Activated naive CD8-positive, alpha-beta T cell treated with anti-CD3 and anti-CD28 coated beads, Interleukin-2, amount 50 U/mL, for 24 hours (primary cell): ENCODE measurements around the gene UTP4.

ENCODE experiments used
- ATAC-seq: fragments of 150-1000 bp; cut with Tn5 transposase; one replicate; pipeline ENCODE4 v1.10.0; 2021
- DNase-seq: peaks from one replicate; pipeline ENCODE4 v3.0.0; 2021
- H3K27ac Mint-ChIP-seq: one replicate; pipeline ENCODE4 v1.8.0; 2021; ENCODE audit warnings: mild to moderate bottlenecking, mixed read lengths
- H3K27me3 Mint-ChIP-seq: one replicate; pipeline ENCODE4 v1.8.0; 2021; ENCODE audit warnings: mixed read lengths
- H3K36me3 Mint-ChIP-seq: one replicate; pipeline ENCODE4 v1.8.0; 2021; ENCODE audit warnings: low read depth, mixed read lengths
- H3K4me1 Mint-ChIP-seq: one replicate; pipeline ENCODE4 v1.8.0; 2021; ENCODE audit warnings: mixed read lengths
- H3K4me3 Mint-ChIP-seq: one replicate; pipeline ENCODE4 v1.8.0; 2021; ENCODE audit warnings: mild to moderate bottlenecking, moderate library complexity, mixed read lengths
- H3K9me3 Mint-ChIP-seq: one replicate; pipeline ENCODE4 v1.8.0; 2021; ENCODE audit warnings: mixed read lengths

UTP4 gene

DNA sequence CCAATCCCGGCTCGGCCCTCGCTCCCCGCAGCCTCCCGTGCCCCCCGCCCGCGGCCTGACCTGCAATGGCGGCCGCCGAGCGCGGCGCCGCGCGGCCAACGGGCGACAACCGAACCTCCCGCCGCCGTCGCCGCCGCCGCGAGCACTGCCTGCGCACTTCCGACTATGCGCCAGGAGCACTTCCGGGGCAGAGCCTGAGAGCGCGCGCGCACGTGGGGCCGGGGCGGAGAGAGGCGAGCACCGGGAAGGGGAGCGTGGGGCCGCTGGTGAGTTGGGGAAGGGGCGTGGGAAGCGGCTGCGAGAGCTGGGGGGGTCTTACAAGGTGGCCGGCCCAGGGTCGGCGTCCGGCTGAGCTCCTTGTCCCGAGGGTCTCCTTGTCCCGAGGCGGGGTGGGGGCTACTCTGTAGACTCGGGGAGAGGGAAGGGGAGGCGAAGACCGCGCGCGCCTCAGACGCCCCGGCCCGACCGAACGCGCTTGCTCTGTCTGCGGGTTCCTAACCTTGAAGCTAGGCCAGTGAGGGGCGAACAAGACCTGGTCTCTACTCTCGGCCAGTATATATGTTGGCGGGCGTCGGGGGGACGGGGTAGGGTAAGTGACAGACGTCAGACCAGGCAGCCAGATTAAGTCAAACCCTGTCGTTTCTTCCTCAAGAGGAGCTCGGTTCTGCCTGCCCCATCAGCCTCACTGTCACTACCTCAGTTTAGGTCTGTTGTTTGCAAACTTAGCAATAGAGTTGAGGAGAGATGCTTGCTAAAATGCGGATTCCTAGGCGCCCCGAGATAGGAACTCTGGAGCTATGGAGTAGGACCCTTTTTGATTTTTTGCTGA lies at the start of gene UTP4, which contains the start of gene CHTF8:
UTP4 (plus strand) TSS at position 226 of the 829 bp plus-strand sequence. CDS start 811 bp downstream, outside the sequence.
CHTF8 (minus strand) TSS at position 165 of the 829 bp plus-strand sequence. CDS start 11,130 bp downstream, outside the sequence.
- Mint-ChIP-seq H3K36me3 (peaks cover 41% of the 10 kb centered on the region), H3K9me3 (no peaks in the 10 kb centered on the region), H3K27ac (peak within 1 kb of the TSS; percentile 93), H3K4me3 (peak within 1 kb of the TSS; percentile 96), H3K4me1 (peaks cover 61% of the 10 kb centered on the region), H3K27me3 (no peaks in the 10 kb centered on the region)
- peak; percentile 90 for DNase-seq
- ATAC-seq: peak; percentile 94

DNA sequence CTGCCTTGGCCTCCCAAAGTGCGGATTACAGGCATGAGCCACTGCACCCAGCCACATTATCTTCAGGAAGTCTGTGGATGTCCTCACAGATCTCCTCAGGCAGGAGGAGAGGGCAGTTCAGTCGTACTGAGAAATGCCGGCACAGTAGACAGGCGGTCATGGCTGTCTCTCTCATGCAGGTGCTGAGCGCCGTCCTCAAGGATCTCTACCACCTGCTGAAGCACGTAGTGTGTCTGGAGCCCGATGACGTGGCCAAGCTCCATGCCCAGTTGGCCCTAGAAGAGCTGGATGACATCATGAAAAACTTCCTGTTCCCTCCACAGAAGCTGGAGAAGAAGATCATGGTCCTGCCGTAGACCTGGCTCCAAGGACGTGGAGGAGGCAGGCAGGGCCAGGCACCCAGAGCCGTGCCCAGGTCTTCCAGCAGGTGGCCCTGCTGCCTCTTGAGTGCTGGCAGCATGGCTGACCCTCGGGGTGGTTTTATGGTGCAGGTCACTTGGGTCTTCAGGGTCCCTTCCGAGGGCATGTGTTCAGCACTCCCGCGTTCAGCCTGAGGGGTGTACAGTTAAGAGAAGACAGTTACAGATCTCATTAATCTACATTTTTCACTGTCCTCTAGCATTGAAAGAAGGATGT lies 49.0 kb upstream of the UTP4 start:
- H3K27me3 Mint-ChIP-seq: no peaks in the 10 kb centered on the region
- H3K4me1 Mint-ChIP-seq: peaks cover 1% of the 10 kb centered on the region
- H3K4me3 Mint-ChIP-seq: no peak overlapping the region
- no peak overlapping the region for H3K27ac Mint-ChIP-seq
- no peaks in the 10 kb centered on the region for H3K9me3 Mint-ChIP-seq
- no peak for DNase-seq
- ATAC-seq: no peak
- no peaks in the 10 kb centered on the region for H3K36me3 Mint-ChIP-seq

GRCh38 chr16:69084289-69084688 lies 48.2 kb upstream of the UTP4 start:
- H3K4me3 Mint-ChIP-seq: no peak overlapping the region
- ATAC-seq: no peak
- no peak overlapping the region for H3K27ac Mint-ChIP-seq
- no peaks in the 10 kb centered on the region for H3K27me3 Mint-ChIP-seq
- no peak for DNase-seq
- no peaks in the 10 kb centered on the region for H3K9me3 Mint-ChIP-seq
- peaks cover 9% of the 10 kb centered on the region for H3K4me1 Mint-ChIP-seq
- H3K36me3 Mint-ChIP-seq: no peaks in the 10 kb centered on the region

- no peak overlapping the region for H3K27ac Mint-ChIP-seq
- H3K27me3 Mint-ChIP-seq: no peaks in the 10 kb centered on the region
- no peaks in the 10 kb centered on the region for H3K36me3 Mint-ChIP-seq
- no peak overlapping the region for H3K4me3 Mint-ChIP-seq
- no peak for DNase-seq
- H3K4me1 Mint-ChIP-seq: peaks cover 12% of the 10 kb centered on the region
- ATAC-seq: no peak
- H3K9me3 Mint-ChIP-seq: no peaks in the 10 kb centered on the region
Observed at GRCh38 chr16:69085032-69085695, 47.3 kb upstream of the UTP4 start.

- Mint-ChIP-seq H3K27me3 (no peaks in the 10 kb centered on the region), H3K9me3 (no peaks in the 10 kb centered on the region), H3K4me3 (no peak overlapping the region), H3K4me1 (peaks cover 12% of the 10 kb centered on the region), H3K27ac (no peak overlapping the region), H3K36me3 (no peaks in the 10 kb centered on the region)
- ATAC-seq: no peak
- no peak for DNase-seq
Observed at GRCh38 chr16:69087161-69087581, 45.3 kb upstream of the UTP4 start.

GRCh38 chr16:69088684-69089083 lies 43.8 kb upstream of the UTP4 start:
- Mint-ChIP-seq H3K4me3 (no peak overlapping the region), H3K9me3 (no peaks in the 10 kb centered on the region), H3K4me1 (peaks cover 12% of the 10 kb centered on the region), H3K36me3 (no peaks in the 10 kb centered on the region), H3K27me3 (no peaks in the 10 kb centered on the region), H3K27ac (no peak overlapping the region)
- DNase-seq (no peak), ATAC-seq (no peak)

DNA sequence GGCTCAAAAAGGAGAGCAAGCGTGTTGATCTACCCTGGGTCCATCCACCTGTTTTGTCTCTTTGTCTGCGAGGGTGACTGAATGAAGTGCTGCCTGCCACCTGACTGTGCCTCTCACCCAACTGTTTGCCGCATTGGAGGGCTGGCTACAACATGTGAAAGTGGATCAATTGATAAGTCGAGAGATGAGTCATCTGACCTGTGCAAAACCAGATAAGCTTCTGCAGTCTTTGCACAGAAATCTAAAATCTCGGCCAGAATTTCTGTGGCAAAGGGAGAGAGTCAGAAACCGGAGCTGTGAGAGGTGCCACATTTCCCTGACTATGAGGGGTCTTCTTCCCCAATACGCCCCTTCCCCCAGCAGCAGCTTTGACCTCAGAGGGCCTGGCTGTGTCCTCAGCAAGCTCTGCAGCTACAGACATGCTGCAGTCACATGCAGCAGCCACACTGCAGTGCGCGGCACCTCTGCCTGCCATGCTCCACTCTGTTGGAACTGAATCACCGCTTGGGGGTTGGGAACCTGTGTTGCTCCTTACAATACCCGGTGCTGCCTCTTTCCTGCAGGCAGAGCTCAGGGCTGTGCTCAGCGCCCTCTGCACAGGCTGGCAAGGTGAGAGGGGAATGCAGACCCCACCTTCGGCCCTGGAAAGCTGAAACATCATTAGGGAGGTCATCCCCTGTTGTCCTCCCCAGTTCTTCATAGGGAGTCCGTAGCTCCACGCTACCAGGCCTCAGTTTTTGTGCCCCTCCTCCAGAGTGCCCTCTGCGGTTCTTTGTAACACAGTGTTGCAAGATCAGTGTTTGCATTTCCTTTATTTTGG lies 43.1 kb upstream of the UTP4 start:
- DNase-seq (no peak), ATAC-seq (peak; percentile 83)
- no peak overlapping the region for H3K4me3 Mint-ChIP-seq
- no peaks in the 10 kb centered on the region for H3K27me3 Mint-ChIP-seq
- peaks cover 12% of the 10 kb centered on the region for H3K4me1 Mint-ChIP-seq
- no peaks in the 10 kb centered on the region for H3K36me3 Mint-ChIP-seq
- H3K27ac Mint-ChIP-seq: no peak overlapping the region
- no peaks in the 10 kb centered on the region for H3K9me3 Mint-ChIP-seq

GRCh38 chr16:69093974-69094373 lies 38.5 kb upstream of the UTP4 start:
- Mint-ChIP-seq H3K27ac (no peak overlapping the region), H3K4me1 (peaks cover 5% of the 10 kb centered on the region)
- ATAC-seq: no peak

GRCh38 chr16:69094501-69094900 lies 37.9 kb upstream of the UTP4 start:
- peaks cover 2% of the 10 kb centered on the region for H3K4me1 Mint-ChIP-seq
- no peak overlapping the region for H3K4me3 Mint-ChIP-seq
- H3K9me3 Mint-ChIP-seq: no peaks in the 10 kb centered on the region
- no peaks in the 10 kb centered on the region for H3K27me3 Mint-ChIP-seq
- DNase-seq (no peak), ATAC-seq (no peak)
- H3K36me3 Mint-ChIP-seq: no peaks in the 10 kb centered on the region
- no peak overlapping the region for H3K27ac Mint-ChIP-seq

More at GRCh38 chr16:69093974-69094373, 38.5 kb upstream of the UTP4 start:
- H3K9me3 Mint-ChIP-seq: no peaks in the 10 kb centered on the region
- no peaks in the 10 kb centered on the region for H3K36me3 Mint-ChIP-seq
- H3K4me3 Mint-ChIP-seq: no peak overlapping the region
- H3K27me3 Mint-ChIP-seq: no peaks in the 10 kb centered on the region
- no peak for DNase-seq

GRCh38 chr16:69095193-69095592 lies 37.3 kb upstream of the UTP4 start:
- ATAC-seq (no peak), DNase-seq (no peak)
- Mint-ChIP-seq H3K27me3 (no peaks in the 10 kb centered on the region), H3K9me3 (no peaks in the 10 kb centered on the region), H3K4me1 (no peaks in the 10 kb centered on the region), H3K27ac (no peak overlapping the region), H3K36me3 (no peaks in the 10 kb centered on the region), H3K4me3 (no peak overlapping the region)

DNA sequence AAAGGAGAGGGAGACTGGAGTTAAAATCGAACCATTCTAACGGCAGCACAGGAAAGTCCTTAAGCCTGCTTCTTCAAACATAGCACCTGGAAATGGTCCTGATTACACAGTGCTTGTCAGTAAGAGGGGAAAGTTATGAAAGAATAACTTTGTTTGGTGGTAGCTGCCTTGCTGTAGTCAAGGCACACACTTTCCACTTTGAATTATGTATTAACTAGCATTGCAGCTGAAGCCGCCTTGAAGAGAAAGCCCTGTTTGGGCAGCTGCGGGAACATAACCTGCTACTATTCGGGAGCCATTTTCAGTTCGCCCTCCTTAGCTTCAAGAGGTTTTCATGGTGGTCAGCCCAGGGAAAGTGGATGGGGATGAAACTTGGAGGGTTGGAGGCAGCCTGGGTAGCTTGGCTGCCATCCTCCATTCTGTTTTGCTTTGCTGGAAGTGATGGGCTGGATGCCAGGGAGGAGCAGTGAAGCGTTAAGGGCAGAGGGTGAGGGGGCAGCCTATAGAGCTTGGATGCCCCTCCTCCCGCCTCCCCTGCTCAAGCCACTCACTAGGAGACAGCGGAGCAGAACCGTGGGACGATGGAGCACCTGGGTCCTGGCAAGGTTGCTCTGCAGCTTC lies 32.3 kb upstream of the UTP4 start:
- no peak for ATAC-seq
- H3K27me3 Mint-ChIP-seq: peaks cover 15% of the 10 kb centered on the region
- no peaks in the 10 kb centered on the region for H3K9me3 Mint-ChIP-seq
- no peaks in the 10 kb centered on the region for H3K36me3 Mint-ChIP-seq
- H3K4me3 Mint-ChIP-seq: no peak overlapping the region
- DNase-seq: no peak
- no peak overlapping the region for H3K27ac Mint-ChIP-seq
- H3K4me1 Mint-ChIP-seq: peaks cover under 1% of the 10 kb centered on the region

DNA sequence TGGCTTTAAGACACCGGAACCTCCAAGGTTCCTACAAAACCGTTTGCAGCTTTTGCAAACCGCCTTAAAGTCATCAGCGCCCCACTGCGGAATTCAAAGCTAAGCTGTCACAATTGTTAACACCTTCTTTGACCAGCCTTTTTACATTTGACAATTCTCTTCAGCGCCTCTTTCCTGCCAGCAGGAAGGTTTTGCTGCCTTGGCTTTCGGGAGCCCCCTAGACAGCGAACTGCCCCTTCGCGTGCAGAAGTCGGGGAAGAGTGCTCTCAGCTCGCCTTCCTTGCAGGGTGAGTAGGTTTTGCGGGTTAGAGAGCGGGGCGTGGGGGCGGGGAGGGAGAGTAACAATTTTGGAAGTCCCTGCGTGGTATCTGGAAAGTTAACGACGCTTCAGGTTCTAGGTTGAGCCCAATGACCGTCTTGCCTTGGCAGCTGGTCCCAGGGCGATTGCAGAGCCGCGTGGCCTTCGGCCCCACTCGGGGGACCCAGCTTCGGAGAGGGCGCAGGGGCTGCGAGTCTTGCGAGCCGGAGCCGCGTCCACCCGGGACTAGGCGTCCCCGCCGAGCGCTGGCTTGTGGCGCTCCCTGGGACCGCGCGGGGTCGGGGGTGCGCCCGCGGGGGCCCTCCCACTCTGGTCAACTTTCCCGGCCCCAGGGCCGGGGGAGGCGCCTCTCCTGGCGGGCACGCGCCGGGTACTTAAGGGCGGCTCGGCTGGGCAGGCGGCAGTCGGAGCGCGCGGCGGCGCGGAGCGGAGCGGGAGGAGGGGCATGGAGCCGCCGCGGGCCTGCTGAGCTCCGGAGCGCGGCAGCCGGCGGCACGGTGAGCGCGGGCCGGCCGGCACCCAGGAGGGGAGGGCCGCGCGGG lies 26.7 kb upstream of the UTP4 start, which contains the start of gene HAS3:
HAS3 (plus strand) TSS at position 153 of the 861 bp plus-strand sequence. CDS start 3,743 bp downstream, outside the sequence.
- Mint-ChIP-seq H3K4me3 (peak within 1 kb of the TSS; percentile 72), H3K9me3 (no peaks in the 10 kb centered on the region), H3K27ac (no peak within 1 kb of the TSS), H3K36me3 (peaks cover 9% of the 10 kb centered on the region), H3K27me3 (peaks cover 38% of the 10 kb centered on the region), H3K4me1 (peaks cover 14% of the 10 kb centered on the region)
- DNase-seq (peak; percentile 48), ATAC-seq (peak; percentile 73)
